ENCODE data around the gene TRAPPC3L.

TRAPPC3L gene

DNA sequence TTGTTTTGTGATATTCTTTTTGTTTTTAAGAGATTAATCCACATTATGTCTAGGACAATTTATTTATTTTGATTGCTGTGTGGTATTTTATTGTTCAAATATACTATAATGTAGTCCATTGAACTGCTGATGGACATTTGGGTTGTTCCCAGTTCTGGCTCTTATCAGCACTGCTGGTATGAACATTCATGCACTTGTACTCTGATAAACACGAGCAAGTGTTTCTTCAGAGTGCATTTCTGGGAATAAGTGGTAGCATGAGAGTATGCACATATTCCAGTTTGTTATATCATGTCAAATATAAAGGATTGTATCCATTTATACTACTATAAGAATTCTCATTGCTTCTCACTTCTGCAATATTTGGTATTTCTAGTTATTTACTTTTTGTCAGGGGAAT lies 77.2 kb downstream of the TRAPPC3L start:
- no peaks in the 10 kb centered on the region for H3K36me3 ChIP-seq (ENCODE audit: control insufficient read depth, insufficient read depth, low read length)
- no peak overlapping the region for H3K9ac ChIP-seq (ENCODE audit: low read length)
- H3K4me3 ChIP-seq (ENCODE audit: low read length), result no peak overlapping the region
- no peak overlapping the region for H3K27ac ChIP-seq (ENCODE audit: low read depth, low read length)
- H3K27me3 ChIP-seq (ENCODE audit: control insufficient read depth, insufficient read depth, low read length), result no peaks in the 10 kb centered on the region
- H3K4me1 ChIP-seq (ENCODE audit: control insufficient read depth, insufficient read depth, low read length), result no peaks in the 10 kb centered on the region

DNA sequence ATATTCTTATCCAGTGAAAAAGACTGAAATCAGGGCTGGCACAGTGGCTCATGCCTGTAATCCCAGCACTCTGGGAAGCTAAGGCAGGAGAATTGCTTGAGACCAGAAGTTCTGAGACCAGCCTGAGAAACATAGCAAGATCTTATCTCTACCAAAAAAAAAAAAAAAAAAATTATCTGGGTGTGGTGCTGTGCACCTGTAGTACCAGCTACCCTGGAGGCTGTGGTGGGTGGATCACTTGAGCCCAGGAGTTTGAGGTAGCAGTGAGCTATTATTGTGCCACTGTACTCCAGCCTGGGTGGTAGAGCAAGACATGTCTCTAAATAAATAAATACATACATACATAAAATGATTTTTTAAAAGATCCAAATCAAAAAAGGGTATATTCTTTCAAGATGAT lies 78.0 kb downstream of the TRAPPC3L start:
- H3K4me1 ChIP-seq (ENCODE audit: control insufficient read depth, insufficient read depth, low read length), result no peaks in the 10 kb centered on the region
- no peak overlapping the region for H3K9ac ChIP-seq (ENCODE audit: low read length)
- H3K36me3 ChIP-seq (ENCODE audit: control insufficient read depth, insufficient read depth, low read length), result no peaks in the 10 kb centered on the region
- no peaks in the 10 kb centered on the region for H3K27me3 ChIP-seq (ENCODE audit: control insufficient read depth, insufficient read depth, low read length)
- H3K4me3 ChIP-seq (ENCODE audit: low read length), result no peak overlapping the region
- no peak overlapping the region for H3K27ac ChIP-seq (ENCODE audit: low read depth, low read length)

DNA sequence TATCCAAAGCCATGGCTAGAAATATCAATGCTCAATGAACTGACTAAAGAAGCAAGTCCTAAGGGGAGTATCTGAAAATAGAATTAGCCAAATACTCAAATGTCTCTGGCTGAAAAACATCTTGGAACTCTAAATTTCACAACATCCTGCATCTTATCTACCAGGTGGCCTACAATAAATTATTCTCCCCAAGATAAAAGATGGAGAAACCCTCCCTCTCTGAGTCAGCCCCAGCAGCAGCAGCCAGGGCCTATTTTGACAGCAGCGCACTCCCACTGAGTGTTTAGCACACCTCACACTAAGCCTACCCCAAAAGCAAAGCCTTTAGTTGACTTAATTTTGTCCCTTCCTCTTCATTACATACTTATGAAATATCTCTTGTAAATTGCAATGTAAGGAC lies 78.4 kb downstream of the TRAPPC3L start:
- H3K36me3 ChIP-seq (ENCODE audit: control insufficient read depth, insufficient read depth, low read length), result no peaks in the 10 kb centered on the region
- H3K4me3 ChIP-seq (ENCODE audit: low read length), result no peak overlapping the region
- H3K4me1 ChIP-seq (ENCODE audit: control insufficient read depth, insufficient read depth, low read length), result no peaks in the 10 kb centered on the region
- H3K9ac ChIP-seq (ENCODE audit: low read length), result no peak overlapping the region
- H3K27ac ChIP-seq (ENCODE audit: low read depth, low read length), result no peak overlapping the region
- no peaks in the 10 kb centered on the region for H3K27me3 ChIP-seq (ENCODE audit: control insufficient read depth, insufficient read depth, low read length)

DNA sequence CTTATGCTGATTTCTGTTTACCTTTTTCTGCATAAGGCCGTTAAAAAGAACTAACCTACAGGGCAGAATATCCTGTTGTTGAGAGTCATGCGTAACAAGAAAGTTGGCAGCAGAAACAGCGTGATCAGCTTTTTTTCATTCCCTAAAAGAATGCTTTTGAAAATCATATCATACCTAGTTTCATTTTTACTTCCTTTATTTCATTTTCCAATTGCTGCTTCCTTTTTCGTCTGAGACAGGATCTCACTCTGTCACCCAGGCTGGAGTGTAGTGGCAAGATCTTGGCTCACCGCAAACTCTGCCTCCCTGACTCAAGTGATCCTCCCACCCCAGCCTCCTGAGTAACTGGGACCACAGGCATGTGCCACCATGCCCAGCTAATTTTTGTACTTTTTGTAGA lies 80.2 kb downstream of the TRAPPC3L start:
- H3K36me3 ChIP-seq (ENCODE audit: control insufficient read depth, insufficient read depth, low read length), result no peaks in the 10 kb centered on the region
- no peak overlapping the region for H3K4me3 ChIP-seq (ENCODE audit: low read length)
- no peaks in the 10 kb centered on the region for H3K4me1 ChIP-seq (ENCODE audit: control insufficient read depth, insufficient read depth, low read length)
- H3K9ac ChIP-seq (ENCODE audit: low read length), result no peak overlapping the region
- H3K27ac ChIP-seq (ENCODE audit: low read depth, low read length), result no peak overlapping the region
- no peaks in the 10 kb centered on the region for H3K27me3 ChIP-seq (ENCODE audit: control insufficient read depth, insufficient read depth, low read length)

DNA sequence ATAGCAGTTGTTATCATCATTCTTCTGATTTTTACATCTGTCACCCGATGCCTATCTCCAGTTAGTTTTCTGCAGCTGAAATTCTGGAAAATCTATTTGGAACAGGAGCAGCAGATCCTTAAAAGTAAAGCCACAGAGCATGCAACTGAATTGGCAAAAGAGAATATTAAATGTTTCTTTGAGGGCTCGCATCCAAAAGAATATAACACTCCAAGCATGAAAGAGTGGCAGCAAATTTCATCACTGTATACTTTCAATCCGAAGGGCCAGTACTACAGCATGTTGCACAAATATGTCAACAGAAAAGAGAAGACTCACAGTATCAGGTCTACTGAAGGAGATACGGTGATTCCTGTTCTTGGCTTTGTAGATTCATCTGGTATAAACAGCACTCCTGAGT lies 82.2 kb downstream of the TRAPPC3L start:
- Histone ChIP-seq H3K4me1 (ENCODE audit: control insufficient read depth, insufficient read depth, low read length) (no peaks in the 10 kb centered on the region), H3K36me3 (ENCODE audit: control insufficient read depth, insufficient read depth, low read length) (no peaks in the 10 kb centered on the region), H3K9ac (ENCODE audit: low read length) (no peak overlapping the region), H3K27me3 (ENCODE audit: control insufficient read depth, insufficient read depth, low read length) (no peaks in the 10 kb centered on the region), H3K27ac (ENCODE audit: low read depth, low read length) (no peak overlapping the region), H3K4me3 (ENCODE audit: low read length) (no peak overlapping the region)

DNA sequence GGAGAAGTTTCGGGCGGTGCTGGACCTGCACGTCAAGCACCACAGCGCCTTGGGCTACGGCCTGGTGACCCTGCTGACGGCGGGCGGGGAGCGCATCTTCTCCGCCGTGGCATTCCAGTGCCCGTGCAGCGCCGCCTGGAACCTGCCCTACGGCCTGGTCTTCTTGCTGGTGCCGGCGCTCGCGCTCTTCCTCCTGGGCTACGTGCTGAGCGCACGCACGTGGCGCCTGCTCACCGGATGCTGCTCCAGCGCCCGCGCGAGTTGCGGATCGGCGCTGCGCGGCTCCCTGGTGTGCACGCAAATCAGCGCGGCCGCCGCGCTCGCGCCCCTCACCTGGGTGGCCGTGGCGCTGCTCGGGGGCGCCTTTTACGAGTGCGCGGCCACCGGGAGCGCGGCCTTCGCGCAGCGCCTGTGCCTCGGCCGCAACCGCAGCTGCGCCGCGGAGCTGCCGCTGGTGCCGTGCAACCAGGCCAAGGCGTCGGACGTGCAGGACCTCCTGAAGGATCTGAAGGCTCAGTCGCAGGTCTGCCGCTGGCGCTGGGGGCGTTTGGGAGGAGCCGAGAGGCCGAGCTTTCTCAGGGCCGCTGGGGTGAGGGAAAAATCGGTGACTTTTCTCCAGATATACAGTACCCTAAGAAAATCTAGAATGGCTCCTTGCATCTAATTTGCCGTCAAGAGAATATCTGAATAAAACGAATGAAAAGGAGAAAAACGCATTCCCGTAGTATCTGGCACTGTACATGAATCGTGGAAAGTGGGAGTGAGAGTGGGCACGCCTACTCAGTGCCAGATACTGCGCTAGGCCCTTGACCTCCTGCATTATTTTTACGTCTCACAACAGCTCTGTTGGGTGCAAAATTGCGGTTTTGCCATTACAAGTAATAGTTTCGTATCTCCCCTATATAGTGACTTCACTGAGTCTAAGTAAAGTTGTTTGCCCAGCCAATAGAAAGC lies 83.3 kb downstream of the TRAPPC3L start:
- Histone ChIP-seq H3K27me3 (ENCODE audit: control insufficient read depth, insufficient read depth, low read length) (no peaks in the 10 kb centered on the region), H3K36me3 (ENCODE audit: control insufficient read depth, insufficient read depth, low read length) (no peaks in the 10 kb centered on the region), H3K4me1 (ENCODE audit: control insufficient read depth, insufficient read depth, low read length) (no peaks in the 10 kb centered on the region), H3K4me3 (ENCODE audit: low read length) (peak overlapping the region; percentile 74), H3K27ac (ENCODE audit: low read depth, low read length) (no peak overlapping the region), H3K9ac (ENCODE audit: low read length) (no peak overlapping the region)

DNA sequence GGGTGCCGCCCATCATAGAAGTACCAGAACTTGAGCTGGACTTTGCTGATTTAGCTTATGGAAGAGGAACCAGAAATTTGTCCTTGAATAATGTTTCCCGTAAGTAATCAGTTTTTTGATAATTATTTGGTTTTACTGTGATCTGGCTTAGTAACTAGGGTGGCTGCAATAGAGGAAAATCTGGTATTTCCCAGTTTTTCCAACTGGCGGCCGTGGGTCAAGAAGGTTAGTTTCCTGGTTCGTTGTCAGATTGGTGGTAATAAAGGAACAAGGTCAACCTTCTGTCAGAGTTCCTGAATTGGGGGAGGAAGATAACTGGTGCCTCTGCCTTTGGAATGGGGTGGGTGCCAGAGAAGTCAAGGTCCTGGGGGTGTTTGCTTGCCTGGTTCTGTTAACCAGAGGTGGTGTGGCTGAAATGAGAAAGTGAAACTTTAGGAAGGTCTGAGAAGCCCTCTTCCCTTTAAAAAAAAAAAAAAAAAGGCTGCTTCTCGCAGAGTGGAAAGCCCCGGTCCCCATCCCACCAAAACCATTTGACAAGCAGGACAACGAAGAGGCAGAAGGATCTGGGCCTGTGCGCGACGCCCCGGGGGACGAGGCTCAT lies 84.1 kb downstream of the TRAPPC3L start, which contains the start of gene CALHM6:
TSS of gene CALHM6 (plus strand) at position 45 of the 601 bp plus-strand sequence. CDS start at position 600, 555 bp downstream.
- Histone ChIP-seq H3K4me3 (ENCODE audit: low read length) (peak within 1 kb of the TSS; percentile 74), H3K9ac (ENCODE audit: low read length) (no peak within 1 kb of the TSS), H3K27me3 (ENCODE audit: control insufficient read depth, insufficient read depth, low read length) (no peaks in the 10 kb centered on the region), H3K4me1 (ENCODE audit: control insufficient read depth, insufficient read depth, low read length) (no peaks in the 10 kb centered on the region), H3K36me3 (ENCODE audit: control insufficient read depth, insufficient read depth, low read length) (no peaks in the 10 kb centered on the region), H3K27ac (ENCODE audit: low read depth, low read length) (no peak within 1 kb of the TSS)

DNA sequence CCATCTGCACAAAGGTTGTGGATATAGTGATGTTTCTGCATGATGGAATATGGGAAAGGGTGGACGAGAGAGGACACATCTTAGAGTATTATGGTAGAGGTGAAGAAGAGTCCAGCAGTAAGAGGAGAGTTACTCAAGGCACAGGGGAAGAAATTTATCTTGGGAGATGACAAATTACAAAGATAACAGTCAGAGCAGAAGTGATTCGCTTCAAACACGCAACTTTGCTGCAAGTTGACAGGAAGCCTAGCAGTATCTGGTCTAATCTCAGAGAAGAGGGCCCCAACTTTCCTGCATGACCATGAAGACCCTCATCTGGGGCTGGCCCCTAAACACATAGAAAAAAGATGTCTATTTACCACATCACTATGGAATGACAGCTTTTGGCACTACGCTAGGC lies 85.6 kb downstream of the TRAPPC3L start:
- H3K9ac ChIP-seq (ENCODE audit: low read length), result no peak overlapping the region
- H3K27ac ChIP-seq (ENCODE audit: low read depth, low read length), result no peak overlapping the region
- no peaks in the 10 kb centered on the region for H3K36me3 ChIP-seq (ENCODE audit: control insufficient read depth, insufficient read depth, low read length)
- no peak overlapping the region for H3K4me3 ChIP-seq (ENCODE audit: low read length)
- no peaks in the 10 kb centered on the region for H3K27me3 ChIP-seq (ENCODE audit: control insufficient read depth, insufficient read depth, low read length)
- no peaks in the 10 kb centered on the region for H3K4me1 ChIP-seq (ENCODE audit: control insufficient read depth, insufficient read depth, low read length)

DNA sequence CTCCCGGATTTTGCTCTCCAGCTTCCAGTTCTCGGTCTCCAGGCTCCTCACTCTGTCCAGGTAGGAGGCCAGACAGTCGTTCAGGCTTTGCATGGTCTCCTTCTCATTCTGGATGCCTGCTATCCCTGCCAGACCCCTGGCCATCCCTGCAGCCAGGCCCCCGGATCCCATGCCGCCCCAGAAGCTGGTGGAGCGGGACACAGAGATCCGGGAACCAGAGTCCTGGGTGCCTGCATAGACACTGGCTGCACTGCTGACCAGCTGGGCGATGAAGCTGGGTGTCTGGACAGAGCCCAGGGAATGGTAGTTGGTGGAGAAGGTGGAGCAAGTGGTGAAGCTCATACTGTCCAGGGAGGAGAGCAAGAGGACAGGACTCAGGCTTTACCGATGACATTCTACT lies 87.2 kb downstream of the TRAPPC3L start:
- no peak overlapping the region for H3K27ac ChIP-seq (ENCODE audit: low read depth, low read length)
- no peaks in the 10 kb centered on the region for H3K36me3 ChIP-seq (ENCODE audit: control insufficient read depth, insufficient read depth, low read length)
- H3K27me3 ChIP-seq (ENCODE audit: control insufficient read depth, insufficient read depth, low read length), result no peaks in the 10 kb centered on the region
- no peak overlapping the region for H3K4me3 ChIP-seq (ENCODE audit: low read length)
- H3K4me1 ChIP-seq (ENCODE audit: control insufficient read depth, insufficient read depth, low read length), result no peaks in the 10 kb centered on the region
- no peak overlapping the region for H3K9ac ChIP-seq (ENCODE audit: low read length)

DNA sequence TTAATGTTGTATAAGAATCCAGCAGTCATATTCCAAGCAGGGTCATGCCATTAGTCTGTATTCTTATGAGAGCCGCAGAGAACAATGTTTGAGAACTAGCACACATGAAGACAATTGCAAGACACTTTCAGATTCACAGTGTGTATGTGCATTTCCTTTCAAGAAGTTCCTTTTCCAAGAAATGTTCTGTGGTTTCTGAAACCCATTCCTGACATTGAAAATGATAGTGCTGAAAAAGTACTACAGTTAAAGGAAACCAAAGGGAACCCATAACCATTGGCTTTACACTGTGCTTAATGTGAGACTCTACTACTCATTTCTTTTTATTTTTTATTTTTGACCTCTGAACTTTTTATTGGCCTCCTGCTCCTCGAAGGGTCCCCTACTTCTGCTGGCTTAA lies 88.6 kb downstream of the TRAPPC3L start:
- Histone ChIP-seq H3K27ac (ENCODE audit: low read depth, low read length) (no peak overlapping the region), H3K4me3 (ENCODE audit: low read length) (no peak overlapping the region), H3K27me3 (ENCODE audit: control insufficient read depth, insufficient read depth, low read length) (no peaks in the 10 kb centered on the region), H3K4me1 (ENCODE audit: control insufficient read depth, insufficient read depth, low read length) (no peaks in the 10 kb centered on the region), H3K9ac (ENCODE audit: low read length) (no peak overlapping the region), H3K36me3 (ENCODE audit: control insufficient read depth, insufficient read depth, low read length) (no peaks in the 10 kb centered on the region)

DNA sequence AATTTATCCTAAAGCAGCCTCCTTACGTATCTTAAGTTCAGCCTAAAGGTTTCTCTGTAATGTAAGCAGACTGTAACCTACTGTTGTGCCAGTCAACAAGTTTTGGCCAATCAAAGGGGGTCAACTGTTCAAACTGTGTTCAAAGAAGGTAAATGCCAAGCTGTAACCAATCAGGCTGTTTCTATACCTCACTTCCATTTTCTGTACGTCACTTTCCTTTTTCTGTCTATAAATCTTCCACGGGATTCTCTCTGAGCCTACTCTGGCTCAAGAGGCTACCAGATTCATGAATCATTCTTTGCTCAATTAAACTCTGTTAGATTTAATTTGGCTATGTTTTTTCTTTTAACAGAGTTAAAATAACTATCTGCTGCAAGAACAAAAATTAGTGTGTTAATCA lies 89.4 kb downstream of the TRAPPC3L start:
- H3K27ac ChIP-seq (ENCODE audit: low read depth, low read length), result no peak overlapping the region
- H3K9ac ChIP-seq (ENCODE audit: low read length), result no peak overlapping the region
- H3K4me1 ChIP-seq (ENCODE audit: control insufficient read depth, insufficient read depth, low read length), result no peaks in the 10 kb centered on the region
- no peak overlapping the region for H3K4me3 ChIP-seq (ENCODE audit: low read length)
- no peaks in the 10 kb centered on the region for H3K36me3 ChIP-seq (ENCODE audit: control insufficient read depth, insufficient read depth, low read length)
- H3K27me3 ChIP-seq (ENCODE audit: control insufficient read depth, insufficient read depth, low read length), result no peaks in the 10 kb centered on the region

DNA sequence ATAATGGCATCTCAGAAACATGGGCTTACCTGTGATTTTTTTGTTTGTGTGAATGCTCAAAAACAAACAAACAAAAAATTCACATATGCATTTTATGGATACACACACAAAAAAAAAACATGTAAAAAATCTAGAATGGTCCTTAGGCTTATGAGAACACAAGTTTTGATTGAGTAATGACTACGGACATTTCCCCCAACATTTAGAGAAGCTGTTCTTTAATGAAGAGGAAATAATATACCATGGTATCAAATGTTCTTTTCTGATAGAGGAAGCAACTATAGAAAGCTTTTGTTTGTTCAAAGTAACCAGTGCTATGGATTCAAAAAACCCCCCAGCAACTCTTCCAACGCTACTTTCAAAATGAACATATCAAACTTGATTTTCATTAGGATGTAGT lies 93.0 kb downstream of the TRAPPC3L start:
- H3K4me1 ChIP-seq (ENCODE audit: control insufficient read depth, insufficient read depth, low read length), result no peaks in the 10 kb centered on the region
- H3K27me3 ChIP-seq (ENCODE audit: control insufficient read depth, insufficient read depth, low read length), result no peaks in the 10 kb centered on the region
- no peaks in the 10 kb centered on the region for H3K36me3 ChIP-seq (ENCODE audit: control insufficient read depth, insufficient read depth, low read length)
- H3K9ac ChIP-seq (ENCODE audit: low read length), result no peak overlapping the region
- H3K27ac ChIP-seq (ENCODE audit: low read depth, low read length), result no peak overlapping the region
- H3K4me3 ChIP-seq (ENCODE audit: low read length), result no peak overlapping the region

DNA sequence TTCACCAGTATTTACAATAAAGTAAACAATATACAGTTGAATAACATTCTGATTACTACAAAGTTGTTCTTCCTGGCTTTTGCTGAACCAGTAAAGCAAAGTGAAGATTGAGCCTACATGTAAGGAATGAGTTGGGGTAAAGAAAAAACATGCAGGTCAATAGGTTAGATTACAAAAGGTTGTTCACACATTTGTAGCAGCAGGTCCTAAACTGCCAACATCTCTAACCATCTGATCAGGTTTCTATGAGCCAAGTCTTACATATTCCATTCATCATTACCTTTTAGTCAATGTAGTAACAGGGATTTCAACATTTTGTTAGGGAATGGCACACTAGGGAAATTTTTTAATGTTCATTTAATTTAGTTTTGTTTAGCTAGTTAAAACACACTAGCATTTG lies 93.6 kb downstream of the TRAPPC3L start:
- Histone ChIP-seq H3K4me1 (ENCODE audit: control insufficient read depth, insufficient read depth, low read length) (no peaks in the 10 kb centered on the region), H3K27ac (ENCODE audit: low read depth, low read length) (no peak overlapping the region), H3K36me3 (ENCODE audit: control insufficient read depth, insufficient read depth, low read length) (no peaks in the 10 kb centered on the region), H3K9ac (ENCODE audit: low read length) (no peak overlapping the region), H3K27me3 (ENCODE audit: control insufficient read depth, insufficient read depth, low read length) (no peaks in the 10 kb centered on the region), H3K4me3 (ENCODE audit: low read length) (no peak overlapping the region)
